Ovary (tissue), 3 donors: ENCODE results near the gene INCENP.

ENCODE experiments used
- CTCF ChIP-seq, 3 donors: fragments of 450-650 bp in 2 of 3; fragments of 200-600 bp in 1 of 3; IDR thresholded peaks; one replicate each; pipeline versions ENCODE4 v1.5.1 to v1.8.0; 2016 to 2022; ENCODE audit warnings: antibody characterized with exemption in 3 of 3, mild to moderate bottlenecking in 1 of 3
- EP300 ChIP-seq: sonication (generic); formaldehyde crosslinking; IDR thresholded peaks from one replicate; pipeline ENCODE4 v1.6.1; 2017; ENCODE audit warnings: antibody characterized with exemption
- donor health status: DM: no; HTN: no; CAD: no.

DNA sequence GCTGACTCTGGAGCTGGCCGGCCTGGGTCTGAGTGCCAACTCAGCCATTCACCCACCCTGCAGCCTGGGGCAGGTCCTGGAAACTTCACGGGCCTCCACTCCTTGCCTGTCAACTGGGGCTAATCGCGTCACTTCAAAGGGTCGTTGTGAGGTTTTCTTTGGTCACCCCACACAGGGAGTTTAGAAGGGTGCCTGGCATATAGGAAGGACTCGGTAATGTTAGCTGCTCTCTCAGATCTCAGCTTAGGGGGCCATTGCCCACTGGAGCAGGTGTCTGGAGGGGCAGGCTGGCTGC is 7.3 kb downstream of the INCENP start:
- TF ChIP-seq CTCF (IDR thresholded peaks at IDR 0.05) (no peak), EP300 (no peak)
